IPS DF 19.7 (cell line): ENCODE data around the gene EIF3K.

Experiments
- DNase-seq: peaks from one replicate; pipeline ENCODE4 v3.0.0-alpha.2; 2013; ENCODE audit warnings: low read depth, low spot score

The EIF3K gene

GRCh38 chr19:38649305-38650171, 30.6 kb downstream of the EIF3K start:
- no peak for DNase-seq

- no peak for DNase-seq
Measured at GRCh38 chr19:38650172-38650775, 31.3 kb downstream of the EIF3K start.

GRCh38 chr19:38650911-38651584, 32.1 kb downstream of the EIF3K start:
- DNase-seq, result no peak

- no peak for DNase-seq
Measured at GRCh38 chr19:38653028-38653571, 34.1 kb downstream of the EIF3K start.

- no peak for DNase-seq
Measured at GRCh38 chr19:38654628-38655055, 35.7 kb downstream of the EIF3K start.

GRCh38 chr19:38655148-38655824, 36.3 kb downstream of the EIF3K start:
- no peak for DNase-seq

- no peak for DNase-seq
Measured at GRCh38 chr19:38656171-38656981, 37.4 kb downstream of the EIF3K start.

GRCh38 chr19:38657633-38658222, 38.7 kb downstream of the EIF3K start:
- no peak for DNase-seq

GRCh38 chr19:38658462-38659306, 39.7 kb downstream of the EIF3K start:
- DNase-seq, result no peak

GRCh38 chr19:38660724-38661123, 41.7 kb downstream of the EIF3K start:
- DNase-seq, result no peak

- no peak for DNase-seq
Measured at GRCh38 chr19:38661136-38661535, 42.1 kb downstream of the EIF3K start.

- DNase-seq, result no peak
Measured at GRCh38 chr19:38661996-38662395, 43.0 kb downstream of the EIF3K start.

- DNase-seq, result no peak
Measured at GRCh38 chr19:38662537-38663155, 43.7 kb downstream of the EIF3K start.

- no peak for DNase-seq
Measured at GRCh38 chr19:38663156-38663651, 44.2 kb downstream of the EIF3K start.

- no peak for DNase-seq
Measured at GRCh38 chr19:38663957-38664502, 45.0 kb downstream of the EIF3K start.

- no peak for DNase-seq
Measured at GRCh38 chr19:38664503-38665211, 45.7 kb downstream of the EIF3K start.

- DNase-seq, result no peak
Measured at GRCh38 chr19:38665219-38665931, 46.4 kb downstream of the EIF3K start.
